HG03066 (cell line): ENCODE data around the gene SUOX.
"Not testable (repeated sequence)": the region's sequence is repeated elsewhere in the genome, so short reads cannot be mapped to it uniquely, and the experiment has no call there.

Experiments used
- ATAC-seq: cut with Tn5 transposase; IDR thresholded peaks from one replicate; pipeline ENCODE4 v1.9.1; 2021; ENCODE audit warnings: low read depth; ENCODE audit not compliant: unreplicated experiment

SUOX gene

DNA sequence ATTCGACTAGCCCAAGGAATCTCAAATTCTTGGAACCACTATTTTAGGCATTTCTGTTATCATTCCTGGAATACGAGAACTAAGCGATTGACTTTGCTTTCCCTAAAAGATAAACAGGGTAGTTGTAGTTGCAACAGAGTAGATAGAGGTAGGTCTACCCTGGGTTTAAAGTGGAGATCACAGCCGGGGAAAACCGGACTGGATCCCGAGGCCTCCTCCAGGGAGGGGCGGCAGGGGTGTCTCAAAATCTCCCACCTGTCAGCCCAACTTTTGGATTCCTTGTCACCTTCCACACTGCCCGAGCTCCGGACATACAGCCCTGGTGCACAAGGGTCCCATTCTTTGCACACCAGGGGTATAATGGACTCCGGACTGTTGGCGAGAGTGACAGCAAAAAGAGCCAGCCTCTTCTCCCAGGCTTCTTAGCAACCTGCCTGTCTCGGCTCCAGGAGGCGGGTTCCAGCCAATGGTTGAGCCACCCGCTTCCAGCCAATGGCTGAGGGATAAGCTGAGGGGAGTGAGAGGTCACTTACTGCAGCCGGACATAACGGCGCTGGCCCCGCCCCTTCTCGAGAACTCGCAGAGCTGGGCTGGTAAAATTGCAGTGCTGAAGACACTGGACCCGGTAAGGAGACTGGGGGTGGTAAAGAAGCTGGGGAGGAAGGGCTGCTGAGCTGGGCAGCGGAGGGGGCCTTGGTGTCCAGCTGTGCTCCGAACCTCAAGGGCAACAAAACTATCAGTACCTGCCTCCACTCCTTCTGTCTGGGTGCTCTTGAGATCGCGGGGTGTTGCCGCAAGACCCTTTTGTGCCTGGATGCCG is at the start of gene SUOX:
SUOX (plus strand) TSS at position 562 of the 820 bp plus-strand sequence. CDS start 4,946 bp downstream, outside the sequence.
- ATAC-seq: peak; percentile 96

DNA sequence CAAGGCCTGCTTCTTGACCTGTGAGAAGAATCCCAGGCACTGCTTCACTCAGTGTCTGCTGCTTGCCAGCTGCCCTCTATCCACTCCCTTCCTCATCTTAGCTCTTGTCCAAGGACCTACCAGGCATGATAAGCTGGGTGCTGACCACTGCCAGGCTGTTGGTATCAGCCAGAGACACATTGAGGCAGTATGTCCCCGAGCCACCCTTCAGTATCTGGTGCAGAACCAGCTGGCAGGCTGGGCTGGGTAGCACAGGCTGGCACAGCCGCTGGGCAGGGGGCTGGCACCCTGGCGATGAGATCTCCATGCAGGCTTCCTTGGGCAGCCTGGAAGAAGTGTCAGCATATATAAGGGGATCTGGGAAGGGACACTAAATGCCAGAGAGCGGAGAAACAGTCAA is 41.7 kb upstream of the SUOX start:
- no peak for ATAC-seq

DNA sequence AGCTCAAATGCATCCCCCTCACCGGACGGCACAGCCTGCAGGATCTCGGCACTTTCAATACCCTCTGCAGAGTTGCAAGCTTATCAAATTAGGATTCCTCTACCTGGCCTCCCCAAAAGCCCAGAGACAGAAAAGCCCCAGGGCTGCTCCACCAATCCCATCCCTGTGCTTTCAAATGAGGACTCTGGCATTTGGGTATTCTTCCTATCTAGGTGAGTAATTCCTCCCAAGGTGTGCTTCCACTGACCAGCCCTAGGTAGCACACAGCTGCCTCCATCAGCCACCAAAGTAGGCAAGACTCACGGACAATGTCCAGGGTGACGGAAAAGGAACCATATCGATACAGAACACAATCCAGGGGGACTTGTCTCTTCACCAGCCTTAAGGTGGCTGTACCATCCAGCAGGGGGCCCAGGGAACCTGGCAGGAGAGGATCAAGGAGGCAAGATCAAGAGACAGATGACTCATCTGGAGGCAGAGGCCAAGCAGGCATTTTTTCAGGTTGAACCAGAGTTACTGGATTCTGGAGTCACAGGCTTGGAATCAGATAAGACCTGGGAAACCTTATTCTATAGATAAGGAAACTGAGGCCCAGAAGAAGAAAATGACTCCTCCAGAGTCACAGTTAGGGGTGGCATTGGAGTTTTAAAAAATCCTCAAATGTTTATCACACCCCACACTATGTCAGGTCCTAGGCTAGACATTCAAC is 41.1 kb upstream of the SUOX start:
- ATAC-seq: no peak

DNA sequence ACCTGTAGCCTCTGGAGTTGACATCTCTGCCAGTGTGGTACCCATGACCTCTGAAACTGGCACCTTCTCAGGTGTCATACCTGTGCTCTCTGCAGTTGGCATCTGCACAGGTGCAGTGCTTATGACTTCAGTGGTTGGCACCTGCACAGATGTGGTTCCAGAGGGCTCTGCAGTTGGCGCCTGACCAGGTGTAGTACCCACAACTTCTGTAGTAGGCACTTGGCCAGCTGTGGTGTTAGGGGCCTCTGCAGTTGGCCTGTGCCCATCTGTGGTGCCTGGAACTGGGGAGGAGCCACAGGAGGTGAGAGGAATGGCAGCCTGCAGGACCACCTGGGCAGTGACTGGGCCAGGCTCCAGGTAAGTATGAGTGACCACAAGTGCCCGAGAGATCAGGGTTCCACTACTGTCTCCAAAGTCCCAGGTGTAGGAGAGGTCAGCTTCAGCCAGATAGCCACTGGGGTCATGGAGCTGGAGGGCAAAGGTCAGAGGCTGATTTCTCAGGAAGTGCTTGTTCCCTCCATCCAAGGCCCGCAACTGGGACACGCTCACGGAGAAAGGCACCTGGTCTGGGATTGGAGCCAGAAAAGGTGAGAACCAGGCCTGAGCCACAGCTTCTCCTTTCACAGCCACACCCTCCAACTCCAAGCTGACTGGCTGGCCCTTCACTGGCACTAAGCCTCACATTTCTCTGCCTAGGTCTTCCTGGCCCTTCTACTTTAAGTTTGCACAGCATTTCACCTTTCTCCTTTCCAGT is 39.8 kb upstream of the SUOX start:
- ATAC-seq: no peak

DNA sequence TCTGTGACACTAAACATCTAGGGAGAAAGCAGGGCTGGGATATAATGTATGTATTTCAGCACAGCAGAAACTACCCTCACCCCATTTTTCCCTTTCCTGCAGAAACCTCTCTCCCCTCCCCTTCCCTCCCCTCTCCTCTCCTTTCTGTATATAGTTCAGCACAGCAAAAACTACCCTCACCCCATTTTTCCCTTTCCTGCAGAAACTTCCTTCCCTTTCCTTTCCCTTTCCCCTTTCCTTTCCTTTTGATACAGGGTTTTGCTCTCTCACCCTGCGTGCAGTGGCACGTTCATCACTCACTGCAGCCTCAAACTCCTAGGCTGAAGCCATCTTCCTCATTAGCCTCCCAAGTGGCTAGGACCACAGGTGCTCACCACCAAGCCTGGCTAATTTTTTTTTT is 33.3 kb upstream of the SUOX start:
- ATAC-seq: no peak

DNA sequence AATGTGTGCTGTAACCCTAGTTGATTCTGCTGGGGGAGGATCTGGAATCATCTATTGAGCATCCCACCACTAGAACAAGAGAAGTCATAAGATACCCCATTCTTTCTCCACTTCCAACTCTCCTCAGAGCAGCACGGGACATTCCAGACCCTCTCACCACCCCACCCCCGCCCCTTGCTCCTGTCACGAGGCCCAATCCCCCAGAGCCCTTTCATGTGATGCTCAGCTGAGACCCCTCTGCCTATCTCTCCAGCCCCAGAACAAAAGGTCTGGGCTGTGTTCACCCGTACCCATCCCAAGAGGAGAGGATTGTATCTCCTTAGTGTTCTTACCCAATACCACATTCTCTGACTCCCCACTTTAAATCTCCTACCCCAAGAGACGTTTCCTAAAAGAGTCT is 31.8 kb upstream of the SUOX start:
- ATAC-seq: no peak

DNA sequence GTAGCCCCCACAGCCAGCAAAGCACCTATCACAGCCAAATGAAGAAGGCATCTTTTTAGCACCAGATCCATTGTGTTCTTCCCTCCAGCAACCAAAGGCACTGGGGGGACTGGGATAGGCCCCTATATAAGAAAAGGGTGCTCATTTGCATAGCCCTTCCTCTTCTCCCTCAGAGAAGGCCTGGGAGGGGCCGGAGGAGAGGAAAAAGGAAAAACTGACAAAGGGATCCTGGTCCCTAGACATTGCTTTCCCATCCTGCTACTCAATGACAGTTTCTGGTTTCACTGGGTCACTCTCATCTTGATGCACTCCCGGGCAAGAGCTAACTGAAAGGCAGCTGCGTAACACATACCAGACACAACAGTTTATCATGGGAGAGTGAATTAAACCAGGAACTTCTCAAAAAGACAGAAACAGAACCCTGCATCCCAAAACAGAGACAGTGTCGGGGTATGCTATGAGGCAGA is 31.1 kb upstream of the SUOX start, which contains the start of gene PMEL:
PMEL (minus strand) TSS at position 102 of the 467 bp plus-strand sequence; CDS start at position 71, 31 bp downstream.
- ATAC-seq: no peak

DNA sequence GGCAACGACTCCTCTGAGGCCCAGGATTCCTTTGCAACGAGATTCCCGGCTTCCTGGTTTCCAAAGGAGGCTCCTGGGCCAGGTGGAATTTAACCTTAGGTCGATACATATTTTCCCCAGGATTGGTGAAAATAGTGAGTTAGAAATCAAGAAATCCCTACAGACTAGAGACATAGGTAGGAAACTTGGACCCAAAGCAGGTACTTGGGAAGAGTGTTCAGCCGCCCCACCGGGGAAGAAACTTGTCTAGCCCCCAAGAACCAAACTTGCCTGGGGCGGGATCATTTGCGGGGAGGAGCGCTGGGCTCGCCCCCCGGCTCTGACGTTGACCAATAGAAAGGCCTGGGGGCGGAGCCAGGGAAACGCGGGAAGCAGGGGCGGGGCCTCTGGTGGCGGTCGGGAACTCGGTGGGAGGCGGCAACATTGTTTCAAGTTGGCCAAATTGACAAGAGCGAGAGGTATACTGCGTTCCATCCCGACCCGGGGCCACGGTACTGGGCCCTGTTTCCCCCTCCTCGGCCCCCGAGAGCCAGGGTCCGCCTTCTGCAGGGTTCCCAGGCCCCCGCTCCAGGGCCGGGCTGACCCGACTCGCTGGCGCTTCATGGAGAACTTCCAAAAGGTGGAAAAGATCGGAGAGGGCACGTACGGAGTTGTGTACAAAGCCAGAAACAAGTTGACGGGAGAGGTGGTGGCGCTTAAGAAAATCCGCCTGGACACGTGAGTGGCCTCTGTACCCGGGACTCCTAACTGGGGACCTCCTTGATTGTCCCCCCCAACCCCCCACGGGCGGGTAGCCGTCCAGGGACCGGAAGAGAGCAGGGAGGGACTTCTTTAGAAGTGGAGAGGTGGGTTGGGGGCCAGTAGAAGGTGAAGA is 30.4 kb upstream of the SUOX start, which contains the start of gene CDK2:
CDK2 (plus strand) TSS at position 423 of the 874 bp plus-strand sequence; CDS start at position 602, 179 bp downstream.
- peak; percentile 96 for ATAC-seq

DNA sequence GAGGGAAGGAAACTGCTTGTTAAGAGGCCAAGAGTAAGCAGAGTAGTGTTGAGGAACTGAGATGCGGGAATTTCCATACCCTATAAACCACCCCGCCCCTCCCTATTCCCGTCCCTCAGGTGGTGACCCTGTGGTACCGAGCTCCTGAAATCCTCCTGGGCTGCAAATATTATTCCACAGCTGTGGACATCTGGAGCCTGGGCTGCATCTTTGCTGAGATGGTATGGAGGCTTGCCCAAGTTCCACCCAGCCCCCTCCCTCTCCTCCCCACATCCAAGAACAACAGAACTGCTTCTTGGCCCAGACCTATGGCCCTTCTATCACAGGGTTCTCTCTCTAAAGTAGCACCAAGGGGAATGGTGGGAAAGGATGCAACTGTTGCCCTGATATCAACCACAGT is 27.7 kb upstream of the SUOX start:
- no peak for ATAC-seq

DNA sequence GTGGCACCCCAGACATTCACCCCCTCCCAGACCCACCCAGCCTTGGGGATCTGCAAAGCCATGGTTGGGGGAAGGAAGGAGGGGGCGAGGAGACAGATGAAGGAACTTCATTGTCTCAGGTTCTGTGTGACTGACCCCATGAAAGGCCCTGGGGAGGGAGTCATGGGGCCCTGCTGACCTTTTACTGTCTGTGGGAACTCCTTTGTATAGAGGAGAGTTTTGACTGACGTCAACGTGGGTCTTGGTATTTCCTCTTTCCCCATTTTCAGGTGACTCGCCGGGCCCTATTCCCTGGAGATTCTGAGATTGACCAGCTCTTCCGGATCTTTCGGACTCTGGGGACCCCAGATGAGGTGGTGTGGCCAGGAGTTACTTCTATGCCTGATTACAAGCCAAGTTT is 26.3 kb upstream of the SUOX start:
- no peak for ATAC-seq

DNA sequence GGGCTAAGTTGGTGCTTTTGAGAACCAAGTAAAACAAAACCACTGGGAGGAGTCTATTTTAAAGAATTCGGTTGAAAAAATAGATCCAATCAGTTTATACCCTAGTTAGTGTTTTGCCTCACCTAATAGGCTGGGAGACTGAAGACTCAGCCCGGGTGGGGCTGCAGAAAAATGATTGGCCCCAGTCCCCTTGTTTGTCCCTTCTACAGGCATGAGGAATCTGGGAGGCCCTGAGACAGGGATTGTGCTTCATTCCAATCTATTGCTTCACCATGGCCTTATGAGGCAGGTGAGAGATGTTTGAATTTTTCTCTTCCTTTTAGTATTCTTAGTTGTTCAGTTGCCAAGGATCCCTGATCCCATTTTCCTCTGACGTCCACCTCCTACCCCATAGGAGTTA is 25.0 kb upstream of the SUOX start:
- ATAC-seq: no peak

DNA sequence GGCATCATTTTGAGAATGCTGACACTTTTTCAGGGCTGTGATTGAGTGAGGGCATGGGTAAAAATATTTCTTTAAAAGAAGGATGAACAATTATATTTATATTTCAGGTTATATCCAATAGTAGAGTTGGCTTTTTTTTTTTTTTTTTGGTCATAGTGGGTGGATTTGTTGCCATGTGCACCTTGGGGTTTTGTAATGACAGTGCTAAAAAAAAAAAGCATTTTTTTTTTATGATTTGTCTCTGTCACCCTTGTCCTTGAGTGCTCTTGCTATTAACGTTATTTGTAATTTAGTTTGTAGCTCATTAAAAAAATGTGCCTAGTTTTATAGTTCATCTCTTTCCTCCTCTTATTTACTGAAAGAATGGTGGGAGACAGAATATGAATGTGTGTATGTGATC is 24.6 kb upstream of the SUOX start:
- no peak for ATAC-seq

DNA sequence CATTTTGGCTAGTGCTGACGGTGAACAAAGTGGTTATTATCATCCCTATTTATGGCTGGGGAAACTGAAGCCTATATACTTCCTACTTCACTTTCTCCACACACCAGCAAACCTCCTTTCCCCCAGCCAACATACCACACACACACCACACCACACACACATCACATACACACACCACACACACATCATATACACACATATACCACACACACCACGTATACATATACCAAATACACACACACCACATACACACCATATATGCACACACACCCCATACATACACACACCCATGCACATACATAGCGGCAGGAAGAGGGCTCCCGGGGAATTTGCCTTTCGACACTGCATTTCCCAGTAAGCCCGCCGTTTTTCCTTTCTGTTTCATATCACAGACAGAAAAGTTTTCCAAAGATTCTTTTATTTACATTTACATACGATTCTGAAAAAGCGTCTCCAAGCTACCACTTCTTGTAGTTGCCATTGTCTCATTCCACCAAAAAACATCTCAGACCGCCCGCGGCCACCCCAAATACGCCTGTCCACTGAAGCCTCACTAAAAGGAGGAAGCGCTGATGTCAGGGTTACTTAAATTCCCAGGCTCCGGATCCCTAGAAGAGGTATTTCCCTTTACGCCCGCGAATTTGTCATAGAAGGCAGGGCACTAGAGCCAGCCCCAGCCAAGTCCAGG is 24.0 kb upstream of the SUOX start:
- ATAC-seq: no peak

DNA sequence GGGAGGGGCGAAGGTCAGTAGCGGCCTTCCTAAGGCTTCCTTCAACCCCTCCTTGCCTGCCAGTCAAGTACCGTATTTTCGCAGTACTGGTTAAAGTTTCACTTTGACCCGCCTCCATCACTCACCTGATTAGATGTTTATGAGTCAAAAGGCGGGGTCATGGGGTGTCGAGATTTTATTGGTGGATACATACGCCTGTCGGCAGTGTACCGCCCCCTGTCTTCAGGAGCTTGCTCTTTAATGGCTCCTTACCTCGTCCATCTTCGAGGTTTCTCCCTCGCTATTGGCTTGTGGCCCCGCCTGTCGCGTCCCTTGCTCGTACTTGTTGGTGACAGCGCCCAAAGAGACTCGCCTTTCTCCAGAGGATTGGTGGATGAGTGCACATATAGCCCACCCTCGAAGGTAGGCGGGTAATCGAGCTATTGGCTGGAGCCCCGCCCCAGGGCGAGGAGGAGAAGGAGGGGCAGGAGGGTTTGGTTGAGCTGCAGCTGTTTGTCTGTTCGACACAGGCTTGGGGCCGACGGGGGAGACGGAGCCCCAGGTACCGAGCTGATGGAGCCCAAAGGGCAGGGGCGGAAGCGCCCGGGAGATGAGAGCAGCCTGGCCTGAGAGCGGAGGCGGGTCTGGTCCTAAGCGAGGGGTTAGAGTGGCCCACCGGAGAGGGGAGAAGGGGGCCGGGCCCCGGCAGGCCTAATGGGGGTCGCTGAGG is 23.3 kb upstream of the SUOX start, which contains the start of gene RAB5B:
RAB5B (plus strand) TSS at position 480 of the 709 bp plus-strand sequence. CDS start 12,883 bp downstream, outside the sequence.
- ATAC-seq: peak; percentile 93

DNA sequence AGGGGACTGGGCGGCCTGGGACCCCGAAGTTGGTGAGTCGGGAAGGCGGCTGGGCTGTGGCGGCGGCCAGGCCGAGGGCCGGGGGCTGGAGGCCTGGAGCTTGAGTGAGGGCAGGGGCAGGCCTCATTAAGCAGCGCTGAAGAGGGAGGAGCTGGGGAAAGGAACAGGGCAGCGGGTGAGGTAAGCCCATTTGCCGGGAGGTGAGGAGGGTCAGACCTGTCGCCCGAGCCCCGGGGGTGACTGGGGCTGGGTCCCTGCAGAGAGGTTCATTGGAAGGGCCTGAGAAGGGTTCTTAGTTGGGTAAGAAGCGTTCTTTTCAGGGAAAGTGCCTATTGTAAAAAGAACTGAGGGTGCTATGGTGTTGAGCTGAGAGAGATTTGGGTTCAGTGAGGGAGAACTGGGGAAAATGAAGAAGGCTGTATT is 22.8 kb upstream of the SUOX start:
- ATAC-seq: peak; percentile 19

DNA sequence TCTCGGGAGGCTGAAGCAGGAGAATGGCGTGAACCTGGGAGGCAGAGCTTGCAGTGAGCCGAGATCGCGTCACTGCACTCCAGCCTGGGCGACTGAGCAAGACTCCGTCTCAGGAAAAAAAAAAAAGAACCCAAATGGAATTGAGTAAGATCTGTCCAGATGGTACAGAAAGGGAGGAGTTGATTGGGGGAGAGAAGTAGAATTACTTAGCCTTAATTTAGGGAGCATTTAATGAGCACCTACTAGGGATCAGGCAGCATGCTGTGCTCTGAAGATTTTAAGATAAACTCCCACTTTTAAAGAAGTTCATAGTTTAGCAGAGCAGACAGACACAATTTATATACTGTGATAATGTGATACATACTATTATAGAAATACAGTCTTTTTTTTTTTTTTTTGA is 18.7 kb upstream of the SUOX start:
- no peak for ATAC-seq

DNA sequence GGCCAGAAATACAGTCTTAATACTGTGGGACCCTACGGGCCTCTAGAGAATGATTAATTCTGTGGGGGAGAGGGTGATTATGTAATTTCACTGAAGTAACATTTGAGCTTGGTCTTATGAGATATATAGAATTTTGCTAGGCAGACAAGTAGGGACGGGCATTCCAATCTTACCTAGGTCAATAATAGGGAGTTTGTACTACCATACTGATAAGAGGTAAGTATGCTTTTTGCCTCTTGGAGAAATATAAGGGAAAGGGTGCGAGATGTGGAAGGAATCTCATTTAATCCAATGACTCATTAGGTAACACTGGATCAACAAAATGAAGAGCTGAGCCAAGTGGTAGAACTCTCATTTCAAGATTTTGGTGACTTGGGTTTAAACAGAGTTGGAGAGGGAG is 18.0 kb upstream of the SUOX start:
- no peak for ATAC-seq

DNA sequence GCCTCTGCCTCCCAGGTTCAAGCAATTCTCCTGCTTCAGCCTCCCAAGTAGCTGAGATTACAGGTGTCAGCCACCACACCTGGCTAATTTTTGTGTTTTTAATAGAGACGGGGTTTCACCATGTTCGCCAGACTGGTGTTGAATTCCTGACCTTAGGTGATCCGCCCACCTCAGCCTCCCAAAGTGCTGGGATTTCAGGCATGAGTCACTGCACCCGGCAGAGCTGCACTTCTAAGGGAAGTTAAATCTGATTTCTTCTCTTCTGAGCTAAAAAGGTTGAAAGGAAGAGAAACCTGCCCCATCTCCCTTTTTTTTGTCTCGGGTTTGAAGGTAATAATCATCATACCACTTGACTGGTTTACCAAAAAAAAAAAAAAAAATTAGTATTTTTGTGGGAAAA is 15.2 kb upstream of the SUOX start:
- not testable (repeated sequence) for ATAC-seq
